SU-DHL-6 (cell line): ENCODE results near the gene TMEM191B.
"Not testable (repeated sequence)": the region's sequence is repeated elsewhere in the genome, so short reads cannot be mapped to it uniquely, and the experiment has no call there.

Experiments used
- CTCF ChIP-seq: fragments of 200-600 bp; sonication (generic); IDR thresholded peaks from one replicate; pipeline ENCODE4 v1.5.1; 2017; ENCODE audit warnings: antibody characterized with exemption, mild to moderate bottlenecking, low read length, moderate library complexity; ENCODE audit not compliant: insufficient read depth, poor library complexity, severe bottlenecking
- EZH2phosphoT487 ChIP-seq: fragments of 200-600 bp; sonication (generic), shearing (Covaris generic); conservative IDR thresholded peaks from 2 replicates; pipeline ENCODE4 v1.6.1; 2018; ENCODE audit warnings: mild to moderate bottlenecking, antibody characterized with exemption, low read length, moderate library complexity, mixed read lengths

GRCh38 chr22:18527752-18528596 is at the start of gene TMEM191B:
- TF ChIP-seq CTCF, EZH2phosphoT487: not testable (repeated sequence)
